HepG2 (cell line): Measurements from ENCODE around the gene CGREF1. TPM values are rescaled to one million over a fixed set of nuclear protein-coding genes. Genes with fewer than 3 reads are reported as not detected.

Experiments used
- BRCA1 ChIP-seq: sonication (generic); formaldehyde crosslinking; IDR thresholded peaks from 2 replicates; pipeline ENCODE4 v1.4.0; 2020; ENCODE audit warnings: missing genetic modification reagents
- CSRNP2 ChIP-seq: sonication (generic); formaldehyde crosslinking; conservative IDR thresholded peaks from 2 replicates; pipeline ENCODE4 v1.8.0; 2022; ENCODE audit warnings: low read depth, missing genetic modification reagents
- MTF2 ChIP-seq: sonication (generic); formaldehyde crosslinking; IDR thresholded peaks from 2 replicates; pipeline ENCODE4 v1.5.0; 2020; ENCODE audit warnings: missing genetic modification reagents, borderline replicate concordance
- MXD3 ChIP-seq: IDR thresholded peaks from 2 replicates; pipeline ENCODE4 v1.6.1; 2016; ENCODE audit warnings: mild to moderate bottlenecking, missing biosample characterization, missing genetic modification reagents
- NFE2 ChIP-seq: sonication (generic); formaldehyde crosslinking; IDR thresholded peaks from 2 replicates; pipeline ENCODE4 v1.4.0; 2020; ENCODE audit warnings: missing genetic modification reagents
- PPARG ChIP-seq: conservative IDR thresholded peaks from 2 replicates; pipeline ENCODE4 v1.6.1; 2016; ENCODE audit warnings: missing biosample characterization, missing genetic modification reagents
- RBAK ChIP-seq: sonication (generic); formaldehyde crosslinking; IDR thresholded peaks from 2 replicates; pipeline ENCODE4 v1.5.1; 2020; ENCODE audit warnings: mild to moderate bottlenecking, missing genetic modification reagents
- SNAPC4 ChIP-seq: sonication (generic); formaldehyde crosslinking; IDR thresholded peaks from 2 replicates; pipeline ENCODE4 v1.4.0; 2020; ENCODE audit warnings: mild to moderate bottlenecking, missing genetic modification reagents
- TAF1 ChIP-seq: sonication (generic); formaldehyde crosslinking; IDR thresholded peaks from 2 replicates; pipeline ENCODE4 v1.4.0; 2020; ENCODE audit warnings: missing genetic modification reagents
- THAP9 ChIP-seq: sonication (generic); formaldehyde crosslinking; IDR thresholded peaks from 2 replicates; pipeline ENCODE4; 2020; ENCODE audit warnings: missing genetic modification reagents, mild to moderate bottlenecking, borderline replicate concordance
- ZFAT ChIP-seq: sonication (generic); formaldehyde crosslinking; conservative IDR thresholded peaks from 2 replicates; pipeline ENCODE4 v1.8.1; 2023; ENCODE audit warnings: missing genetic modification reagents, inconsistent platforms
- ZFY ChIP-seq: sonication (generic); formaldehyde crosslinking; IDR thresholded peaks from 2 replicates; pipeline ENCODE4 v1.4.0; 2020; ENCODE audit warnings: missing genetic modification reagents
- ZNF296 ChIP-seq: sonication (generic); formaldehyde crosslinking; conservative IDR thresholded peaks from 2 replicates; pipeline ENCODE4 v1.5.0; 2020; ENCODE audit warnings: mild to moderate bottlenecking, missing genetic modification reagents
- ZNF331 ChIP-seq: sonication (generic); formaldehyde crosslinking; IDR thresholded peaks from 2 replicates; pipeline ENCODE4 v1.4.0; 2020; ENCODE audit warnings: missing genetic modification reagents
- ZNF362 ChIP-seq: sonication (generic); formaldehyde crosslinking; IDR thresholded peaks from 2 replicates; pipeline ENCODE4 v1.4.0; 2020; ENCODE audit warnings: missing genetic modification reagents, mild to moderate bottlenecking, borderline replicate concordance
- ZNF605 ChIP-seq: sonication (generic); formaldehyde crosslinking; IDR thresholded peaks from 2 replicates; pipeline ENCODE4 v1.8.0; 2022; ENCODE audit warnings: mild to moderate bottlenecking, missing genetic modification reagents
- ZNF615 ChIP-seq: sonication (generic); formaldehyde crosslinking; IDR thresholded peaks from 2 replicates; pipeline ENCODE4 v1.5.0; 2020; ENCODE audit warnings: mild to moderate bottlenecking, missing genetic modification reagents, borderline replicate concordance
- ZNF678 ChIP-seq: sonication (generic); formaldehyde crosslinking; IDR thresholded peaks from 2 replicates; pipeline ENCODE4 v1.4.0; 2020; ENCODE audit warnings: mild to moderate bottlenecking, missing genetic modification reagents
- polyA plus RNA-seq, 8 experiments: library from polyadenylated mRNA; depleted of rRNA in 3 of 8; stranded (reverse) in 7 of 8; unstranded in 1 of 8; fragments of >200 nt; fragmentation: Illumina TruSeq in 4 of 8; extraction: Trizol in 4 of 8; gene quantifications; 2 replicates each; pipeline versions ENCODE4 v1.2.1 to v1.2.3, GENCODE V29; 2011 to 2016; ENCODE audit warnings: low read depth in 4 of 8, missing spikeins in 1 of 8, mixed read lengths in 1 of 8; ENCODE audit not compliant: insufficient read depth in 1 of 8
- total RNA-seq, 5 experiments: library from RNA; depleted of rRNA; stranded (reverse); fragments of >200 nt; fragmentation: Illumina TruSeq; extraction: Trizol; gene quantifications; 2 replicates each; pipeline ENCODE4 v1.2.3, GENCODE V29; 2016; ENCODE audit warnings: low read depth in 1 of 5

The CGREF1 gene
- total and polyA plus RNA-seq, 2 of the 13 experiments (the other 11 are each of a cell fraction or from before 2014, with no cell fraction given) = 13.9 to 23.4 TPM

- no peak for TF ChIP-seq NFE2 (CRISPR knock-in tag)
- no peak; the same call in 1 of the 2 replicates for TF ChIP-seq THAP9 (CRISPR knock-in tag)
- no peak for TF ChIP-seq MTF2
- TF ChIP-seq BRCA1 (CRISPR knock-in tag) = no peak; the same call in 1 of the 2 replicates
- peak; percentile 69; the same call in 1 of the 2 replicates for TF ChIP-seq ZNF296 (CRISPR knock-in tag)
- TF ChIP-seq SNAPC4 (CRISPR knock-in tag) = no peak
- no peak for TF ChIP-seq ZNF605 (CRISPR knock-in tag)
- TF ChIP-seq PPARG (CRISPR knock-in tag) = no peak; the same call in 1 of the 2 replicates
- TF ChIP-seq ZNF678 (CRISPR knock-in tag) = no peak
- TF ChIP-seq ZNF362 (CRISPR knock-in tag) = peak; percentile 42; the same call in 1 of the 2 replicates
- TF ChIP-seq ZNF331 (CRISPR knock-in tag) = peak; percentile 93
- no peak for TF ChIP-seq ZNF615
- TF ChIP-seq RBAK (CRISPR knock-in tag) = no peak
- TF ChIP-seq MXD3 (CRISPR knock-in tag) = no peak
- TF ChIP-seq ZFAT = no peak
- TF ChIP-seq ZFY = peak; percentile 88
- TF ChIP-seq TAF1 (CRISPR knock-in tag) = peak; percentile 68
- no peak for TF ChIP-seq CSRNP2 (CRISPR knock-in tag)
These were observed 25.2 kb downstream of the CGREF1 start (continued) for GRCh38 chr2:27093430-27094352.
